Measurements from ENCODE around the gene EPS8L2.

EPS8L2 gene

GRCh38 chr11:662689-663274, 43.2 kb upstream of the EPS8L2 start:
- Histone ChIP-seq H3K27ac (replicated peaks) (no peak overlapping the region), H3K27me3 (ENCODE audit: insufficient read depth, poor library complexity, severe bottlenecking) (no peaks in the 10 kb centered on the region), H3K4me3 (replicated peaks; ENCODE audit: insufficient read depth, low read length) (no peak overlapping the region)
- TF ChIP-seq POLR2AphosphoS5 (IDR thresholded peaks at IDR 0.05; ENCODE audit: low read depth): no peak
- TF ChIP-seq CTCF (IDR thresholded peaks at IDR 0.05; ENCODE audit: insufficient read depth, low read length): peak; percentile 63
- peak in 1 of 2 experiments; percentile 65 for DNase-seq (ENCODE audit: low read depth in 1 of 2, low spot score in 1 of 2)

DNA sequence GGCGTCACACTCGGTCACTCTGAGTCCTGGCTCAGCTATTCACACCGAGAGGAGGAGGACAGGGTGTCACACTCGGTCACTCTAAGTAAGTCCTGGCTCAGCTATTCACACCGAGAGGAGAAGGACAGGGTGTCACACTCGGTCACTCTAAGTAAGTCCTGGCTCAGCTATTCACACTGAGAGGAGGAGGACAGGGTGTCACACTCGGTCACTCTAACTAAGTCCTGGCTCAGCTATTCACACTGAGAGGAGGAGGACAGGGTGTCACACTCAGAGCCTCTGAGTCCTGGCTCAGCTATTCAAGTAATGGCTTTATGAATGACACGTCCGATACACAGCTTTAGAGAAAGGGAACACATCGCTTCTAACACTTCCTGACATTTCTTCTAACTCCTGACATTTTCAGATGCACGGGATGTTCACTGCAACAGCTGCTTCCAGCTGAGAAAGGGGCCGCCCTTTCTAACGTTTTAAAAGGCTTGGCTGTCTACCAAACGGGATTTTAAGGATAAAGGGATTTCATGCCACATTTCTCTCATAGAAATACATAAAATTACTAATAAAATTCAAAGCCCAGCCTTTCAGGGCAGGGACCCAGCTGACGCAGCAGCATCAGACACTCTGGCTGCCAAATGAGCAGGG, 40.8 kb upstream of the EPS8L2 start:
- Histone ChIP-seq H3K27me3 (ENCODE audit: insufficient read depth, poor library complexity, severe bottlenecking) (no peaks in the 10 kb centered on the region), H3K27ac (replicated peaks) (no peak overlapping the region), H3K4me3 (replicated peaks; ENCODE audit: insufficient read depth, low read length) (no peak overlapping the region)
- no peak for TF ChIP-seq CTCF (IDR thresholded peaks at IDR 0.05; ENCODE audit: insufficient read depth, low read length)
- no peak for DNase-seq (ENCODE audit: low read depth in 1 of 2, low spot score in 1 of 2)

GRCh38 chr11:665704-666281, 40.2 kb upstream of the EPS8L2 start:
- Histone ChIP-seq H3K27ac (replicated peaks) (no peak overlapping the region), H3K27me3 (ENCODE audit: insufficient read depth, poor library complexity, severe bottlenecking) (no peaks in the 10 kb centered on the region), H3K4me3 (replicated peaks; ENCODE audit: insufficient read depth, low read length) (no peak overlapping the region)
- DNase-seq (ENCODE audit: low read depth in 1 of 2, low spot score in 1 of 2): peak in 1 of 2 experiments; percentile 50
- TF ChIP-seq CTCF (IDR thresholded peaks at IDR 0.05; ENCODE audit: insufficient read depth, low read length): no peak
- no peak for TF ChIP-seq SPI1 (IDR thresholded peaks at IDR 0.05; ENCODE audit: borderline replicate concordance, low read depth)
- TF ChIP-seq GABPA (IDR thresholded peaks at IDR 0.05; ENCODE audit: low read depth): no peak
- no peak for TF ChIP-seq REST (IDR thresholded peaks at IDR 0.05; ENCODE audit: insufficient replicate concordance, low read depth)
- TF ChIP-seq POLR2AphosphoS5 (IDR thresholded peaks at IDR 0.05; ENCODE audit: low read depth): no peak

- H3K27ac ChIP-seq (replicated peaks): no peak overlapping the region
- no peak for TF ChIP-seq REST (IDR thresholded peaks at IDR 0.05; ENCODE audit: insufficient replicate concordance, low read depth)
- no peak for TF ChIP-seq POLR2AphosphoS5 (IDR thresholded peaks at IDR 0.05; ENCODE audit: low read depth)
- TF ChIP-seq GABPA (IDR thresholded peaks at IDR 0.05; ENCODE audit: low read depth): no peak
- TF ChIP-seq SPI1 (IDR thresholded peaks at IDR 0.05; ENCODE audit: borderline replicate concordance, low read depth): no peak
- no peak for TF ChIP-seq CTCF (IDR thresholded peaks at IDR 0.05; ENCODE audit: insufficient read depth, low read length)
- no peaks in the 10 kb centered on the region for H3K27me3 ChIP-seq (ENCODE audit: insufficient read depth, poor library complexity, severe bottlenecking)
- no peak overlapping the region for H3K4me3 ChIP-seq (replicated peaks; ENCODE audit: insufficient read depth, low read length)
- no peak for DNase-seq (ENCODE audit: low read depth in 1 of 2, low spot score in 1 of 2)
Observed at GRCh38 chr11:673866-674265, 32.2 kb upstream of the EPS8L2 start.

Data from HL-60 (cell line).